H9 (cell line): ENCODE data around the gene LARP1. TPM values are rescaled to one million over a fixed set of nuclear protein-coding genes. Genes with fewer than 3 reads are reported as not detected.

Experiments
- DNase-seq: peaks from one replicate; pipeline ENCODE4 v3.0.0-alpha.2; 2017
- H2AFZ ChIP-seq: one replicate; pipeline ENCODE4 v1.6.1; 2013; ENCODE audit warnings: mild to moderate bottlenecking, low read length, control low read depth, moderate library complexity
- H2AK5ac ChIP-seq: 2 replicates; pipeline ENCODE4 v1.6.1; 2013; ENCODE audit warnings: low read length, control low read depth, mixed read lengths; ENCODE audit not compliant: insufficient read length
- H2BK120ac ChIP-seq: one replicate; pipeline ENCODE4 v1.6.1; 2013; ENCODE audit warnings: low read depth, mild to moderate bottlenecking, low read length, control low read depth, inconsistent platforms; ENCODE audit not compliant: poor library complexity, severe bottlenecking
- H2BK12ac ChIP-seq: 2 replicates; pipeline ENCODE4 v1.6.1; 2013; ENCODE audit warnings: low read length, control low read depth, mixed read lengths, low read depth; ENCODE audit not compliant: insufficient read length
- H2BK15ac ChIP-seq: 2 replicates; pipeline ENCODE4 v1.6.1; 2013; ENCODE audit warnings: low read depth, low read length, control low read depth
- H2BK20ac ChIP-seq: one replicate; pipeline ENCODE4 v1.6.1; 2013; ENCODE audit warnings: low read depth, mild to moderate bottlenecking, low read length, control low read depth, inconsistent platforms; ENCODE audit not compliant: poor library complexity, severe bottlenecking
- H2BK5ac ChIP-seq: 2 replicates; pipeline ENCODE4 v1.6.1; 2013; ENCODE audit warnings: low read length, control low read depth, mixed read lengths; ENCODE audit not compliant: insufficient read length
- H3K14ac ChIP-seq: 2 replicates; pipeline ENCODE4 v1.6.1; 2013; ENCODE audit warnings: low read length, control low read depth; ENCODE audit not compliant: insufficient read depth
- H3K18ac ChIP-seq: 2 replicates; pipeline ENCODE4 v1.6.1; 2013; ENCODE audit warnings: low read depth, mild to moderate bottlenecking, mixed read lengths, low read length, control low read depth; ENCODE audit not compliant: insufficient read length
- H3K23ac ChIP-seq: 2 replicates; pipeline ENCODE4 v1.6.1; 2013; ENCODE audit warnings: low read length, control low read depth, mixed read lengths, low read depth; ENCODE audit not compliant: insufficient read length
- H3K23me2 ChIP-seq: 2 replicates; pipeline ENCODE4 v1.6.1; 2013; ENCODE audit warnings: low read depth, mild to moderate bottlenecking, mixed read lengths, low read length, control low read depth; ENCODE audit not compliant: insufficient read length, poor library complexity, severe bottlenecking
- H3K27ac ChIP-seq: 2 replicates; pipeline ENCODE4 v1.5.1; 2013; ENCODE audit warnings: low read length, control low read depth, mixed read lengths, low read depth; ENCODE audit not compliant: insufficient read length
- H3K27me3 ChIP-seq: 2 replicates; pipeline ENCODE4 v1.6.1; 2013; ENCODE audit warnings: low read length, control low read depth, inconsistent platforms; ENCODE audit not compliant: insufficient read depth
- H3K4ac ChIP-seq: 2 replicates; pipeline ENCODE4 v1.6.1; 2013; ENCODE audit warnings: low read depth, mild to moderate bottlenecking, control low read depth, inconsistent platforms, low read length, moderate library complexity
- H3K4me1 ChIP-seq: 2 replicates; pipeline ENCODE4 v1.6.1; 2013; ENCODE audit warnings: low read length, control low read depth, inconsistent platforms; ENCODE audit not compliant: insufficient read depth
- H3K4me2 ChIP-seq: 2 replicates; pipeline ENCODE4 v1.6.1; 2013; ENCODE audit warnings: low read length, control low read depth, mixed read lengths; ENCODE audit not compliant: insufficient read length, insufficient read depth
- H3K56ac ChIP-seq: 2 replicates; pipeline ENCODE4 v1.6.1; 2013; ENCODE audit warnings: low read depth, mild to moderate bottlenecking, mixed read lengths, low read length, control low read depth; ENCODE audit not compliant: insufficient read length
- H3K79me1 ChIP-seq: 2 replicates; pipeline ENCODE4 v1.6.1; 2013; ENCODE audit warnings: low read depth, mild to moderate bottlenecking, moderate library complexity, low read length, control low read depth, inconsistent platforms; ENCODE audit not compliant: insufficient read depth, poor library complexity, severe bottlenecking
- H3K79me2 ChIP-seq: 2 replicates; pipeline ENCODE4 v1.6.1; 2013; ENCODE audit warnings: low read length, control low read depth, inconsistent platforms; ENCODE audit not compliant: insufficient read depth
- H3K9ac ChIP-seq: 2 replicates; pipeline ENCODE4 v1.6.1; 2013; ENCODE audit warnings: low read length, control low read depth, mixed read lengths; ENCODE audit not compliant: insufficient read length; ENCODE audit errors: extremely low read depth
- H3K9me3 ChIP-seq: one replicate; pipeline ENCODE4 v1.6.1; 2013; ENCODE audit warnings: low read depth, low read length, inconsistent platforms; ENCODE audit not compliant: control insufficient read depth
- H3T11ph ChIP-seq: one replicate; pipeline ENCODE4 v1.6.1; 2013; ENCODE audit warnings: mild to moderate bottlenecking, low read length, control low read depth, inconsistent platforms
- H4K20me1 ChIP-seq: one replicate; pipeline ENCODE4 v1.6.1; 2013; ENCODE audit not compliant: control insufficient read depth, insufficient read length, insufficient read depth
- H4K5ac ChIP-seq: 2 replicates; pipeline ENCODE4 v1.6.1; 2013; ENCODE audit warnings: low read depth, mild to moderate bottlenecking, mixed read lengths, low read length, control low read depth; ENCODE audit not compliant: insufficient read length
- H4K8ac ChIP-seq: replicated peaks from 2 replicates; pipeline ENCODE4 v1.6.1; 2013; ENCODE audit warnings: low read length, control low read depth, mixed read lengths, low read depth; ENCODE audit not compliant: insufficient read length
- H4K91ac ChIP-seq: 2 replicates; pipeline ENCODE4 v1.6.1; 2013; ENCODE audit warnings: low read depth, mild to moderate bottlenecking, moderate library complexity, mixed read lengths, low read length, control low read depth; ENCODE audit not compliant: insufficient read length
- H3K27ac Mint-ChIP-seq, 3 experiments: 2 replicates in 2 of 3; 3 replicates in 1 of 3; pipeline ENCODE4 v1.8.0; 2020 to 2021; ENCODE audit warnings: mixed read lengths in 3 of 3, mild to moderate bottlenecking in 1 of 3, moderate library complexity in 1 of 3
- H3K27me3 Mint-ChIP-seq: 2 replicates; pipeline ENCODE4 v1.8.0; 2021; ENCODE audit warnings: low read depth, mild to moderate bottlenecking, moderate library complexity, mixed read lengths
- H3K36me3 Mint-ChIP-seq, 3 experiments: 2 replicates in 2 of 3; 3 replicates in 1 of 3; pipeline ENCODE4 v1.8.0; 2020 to 2021; ENCODE audit warnings: low read depth in 3 of 3, mixed read lengths in 3 of 3; ENCODE audit not compliant: insufficient read depth in 1 of 3
- H3K4me1 Mint-ChIP-seq, 2 experiments: 2 replicates each; pipeline ENCODE4 v1.8.0; 2020; ENCODE audit warnings: mixed read lengths in 2 of 2
- H3K4me3 Mint-ChIP-seq, 2 experiments: 2 replicates in 1 of 2; 3 replicates in 1 of 2; pipeline ENCODE4 v1.8.0; 2020 to 2021; ENCODE audit warnings: mild to moderate bottlenecking in 2 of 2, mixed read lengths in 2 of 2, moderate library complexity in 1 of 2
- H3K9me3 Mint-ChIP-seq, 2 experiments: 2 replicates in 1 of 2; 3 replicates in 1 of 2; pipeline ENCODE4 v1.8.0; 2020; ENCODE audit warnings: mild to moderate bottlenecking in 2 of 2, mixed read lengths in 2 of 2, moderate library complexity in 1 of 2
- CTCF ChIP-seq: fragments of 200-600 bp; sonication (generic); conservative IDR thresholded peaks from 3 replicates; pipeline ENCODE4 v1.8.0; 2021; ENCODE audit warnings: antibody characterized with exemption, mild to moderate bottlenecking
- WGBS: extraction: QIAGEN DNeasy Blood & Tissue Kit; methylation state at CpG from one replicate; pipeline ENCODE4 v1.1.7; 2013; ENCODE audit warnings: missing lambda C conversion rate, low lambda C conversion rate, mixed read lengths; ENCODE audit not compliant: insufficient read length; ENCODE audit errors: extremely low coverage; 5-methylcytosine and 5-hydroxymethylcytosine counted together
- total RNA-seq: library from RNA; stranded (reverse); gene quantifications from 2 replicates; pipeline ENCODE4 v1.2.1, GENCODE V29; 2021

The LARP1 gene
- total RNA-seq, 1 experiment from 2014 or later: 405 TPM

- peak within 1 kb of the TSS; percentile 87 to 95 for H3K4me3 Mint-ChIP-seq
- Histone ChIP-seq H3K27me3 (no peaks in the 10 kb centered on the region), H3K4me1 (peaks cover 9% of the 10 kb centered on the region), H4K5ac (peak within 1 kb of the TSS; percentile 79), H3K4me2 (peak within 1 kb of the TSS; percentile 97), H3K9ac (peak within 1 kb of the TSS; percentile 94), H4K20me1 (no peaks in the 10 kb centered on the region), H2BK12ac (no peak within 1 kb of the TSS), H3K4ac (no peak within 1 kb of the TSS; the same call in 1 of the 2 replicates), H2AK5ac (no peak within 1 kb of the TSS), H3T11ph (no peak within 1 kb of the TSS), H3K23me2 (peaks cover 19% of the 10 kb centered on the region), H2AFZ (no peak within 1 kb of the TSS), H2BK20ac (no peak within 1 kb of the TSS), H2BK120ac (peak within 1 kb of the TSS; percentile 94), H3K18ac (peak within 1 kb of the TSS; percentile 98), H2BK5ac (peak within 1 kb of the TSS; percentile 37), H4K8ac (no peak within 1 kb of the TSS), H3K14ac (peak within 1 kb of the TSS; percentile 98), H3K56ac (no peak within 1 kb of the TSS), H3K27ac (peak within 1 kb of the TSS; percentile 88), H3K79me2 (peaks cover 27% of the 10 kb centered on the region), H2BK15ac (no peak within 1 kb of the TSS), H4K91ac (no peak within 1 kb of the TSS), H3K9me3 (no peaks in the 10 kb centered on the region), H3K79me1 (peaks cover 4% of the 10 kb centered on the region), H3K23ac (no peak within 1 kb of the TSS)
- peak within 1 kb of the TSS; percentile 100 for H3K27ac Mint-ChIP-seq
- H3K4me1 Mint-ChIP-seq: peaks cover 24 to 26% of the 10 kb centered on the region in 2 experiments
- peaks cover 7 to 12% (median 9%) of the 10 kb centered on the region in 3 experiments for H3K36me3 Mint-ChIP-seq
- WGBS: no CpG with 5 or more reads among the region's 65 CpGs
- peak; percentile 95 for DNase-seq
- no peaks in the 10 kb centered on the region for H3K9me3 Mint-ChIP-seq
- TF ChIP-seq CTCF: no peak
- no peaks in the 10 kb centered on the region for H3K27me3 Mint-ChIP-seq
Observed at GRCh38 chr5:154858297-154858971, 103.3 kb downstream of the LARP1 start, which contains the start of gene CNOT8. Gene CNOT8 (plus strand): TSS chr5:154858627. CDS start chr5:154863279, 4,652 bp downstream.
